Measurements from ENCODE around the gene ADARB2.

GRCh38 chr10:1434912-1435692 lies 302.2 kb downstream of the ADARB2 start:
- TF ChIP-seq CTCF (tag by site-specific recombination; IDR thresholded peaks at IDR 0.05) (no peak), ZNF677 (tag by site-specific recombination; IDR thresholded peaks at IDR 0.05) (no peak), PATZ1 (tag by site-specific recombination; IDR thresholded peaks at IDR 0.05) (no peak), ZNF335 (tag by site-specific recombination; conservative IDR thresholded peaks at IDR 0.05) (no peak), PBX3 (CRISPR knock-in tag; IDR thresholded peaks at IDR 0.05) (no peak), ZNF184 (tag by site-specific recombination; IDR thresholded peaks at IDR 0.05) (no peak), KLF7 (tag by site-specific recombination; IDR thresholded peaks at IDR 0.05; ENCODE audit: borderline replicate concordance) (no peak), SP2 (tag by site-specific recombination; IDR thresholded peaks at IDR 0.05) (no peak), KLF16 (tag by site-specific recombination; IDR thresholded peaks at IDR 0.05) (no peak), REST (tag by site-specific recombination; IDR thresholded peaks at IDR 0.05) (no peak), TCF7L2 (IDR thresholded peaks at IDR 0.05; ENCODE audit: borderline replicate concordance, low read depth, low read length) (no peak), ZNF157 (tag by site-specific recombination; IDR thresholded peaks at IDR 0.05) (no peak), ZFP41 (tag by site-specific recombination; IDR thresholded peaks at IDR 0.05; ENCODE audit: borderline replicate concordance) (no peak), GFI1B (tag by site-specific recombination; IDR thresholded peaks at IDR 0.05) (no peak)
